ENCODE results near the gene SLAMF7. TPM values are rescaled to one million over a fixed set of nuclear protein-coding genes. Genes with fewer than 3 reads are reported as not detected.
A peak's percentile ranks its signal among the peaks of the same experiment; 100 is the strongest.
"Not testable (repeated sequence)": the region's sequence is repeated elsewhere in the genome, so short reads cannot be mapped to it uniquely, and the experiment has no call there.

Gene SLAMF7
- polyA plus RNA-seq, 6 donors from 2014 or later, result 1.2 to 5.3 (median 3.0) TPM; not detected in 1

GRCh38 chr1:160724465-160725242, 14.4 kb upstream of the SLAMF7 start:
- H3K4me1 Mint-ChIP-seq, result peaks cover 8 to 14% (median 8%) of the 10 kb centered on the region in 3 donors
- DNase-seq, result no peak
- no peak for ATAC-seq (ENCODE audit: low read depth in 2 of 2)
- no peaks in the 10 kb centered on the region for H3K36me3 Mint-ChIP-seq
- no peaks in the 10 kb centered on the region for H3K9me3 Mint-ChIP-seq
- H3K4me3 Mint-ChIP-seq, result no peak overlapping the region
- no peaks in the 10 kb centered on the region for H3K27me3 Mint-ChIP-seq
- H3K27ac Mint-ChIP-seq, result peak overlapping the region in 3 of 6 donors; percentile 3 to 34 (median 23)

GRCh38 chr1:160726114-160726497, 12.9 kb upstream of the SLAMF7 start:
- Mint-ChIP-seq H3K4me1 (peaks cover 8 to 14% (median 8%) of the 10 kb centered on the region in 3 donors), H3K36me3 (no peaks in the 10 kb centered on the region), H3K9me3 (no peaks in the 10 kb centered on the region), H3K4me3 (no peak overlapping the region), H3K27ac (no peak overlapping the region), H3K27me3 (no peaks in the 10 kb centered on the region)
- ATAC-seq (ENCODE audit: low read depth in 2 of 2) (no peak), DNase-seq (no peak)

- Mint-ChIP-seq H3K9me3 (no peaks in the 10 kb centered on the region), H3K4me3 (no peak overlapping the region), H3K27me3 (no peaks in the 10 kb centered on the region), H3K4me1 (peaks cover 8 to 14% (median 8%) of the 10 kb centered on the region in 3 donors), H3K27ac (no peak overlapping the region), H3K36me3 (no peaks in the 10 kb centered on the region)
- DNase-seq (peak; percentile 72), ATAC-seq (ENCODE audit: low read depth in 2 of 2) (peak; percentile 75 to 87)
These were observed 12.3 kb upstream of the SLAMF7 start for GRCh38 chr1:160726498-160727315.

GRCh38 chr1:160727316-160727640, 11.8 kb upstream of the SLAMF7 start:
- no peaks in the 10 kb centered on the region for H3K9me3 Mint-ChIP-seq
- no peak for DNase-seq
- peaks cover 0 to 4% of the 10 kb centered on the region in 2 donors for H3K36me3 Mint-ChIP-seq
- H3K27me3 Mint-ChIP-seq, result no peaks in the 10 kb centered on the region
- no peak overlapping the region for H3K4me3 Mint-ChIP-seq
- no peak for ATAC-seq (ENCODE audit: low read depth in 2 of 2)
- H3K27ac Mint-ChIP-seq, result no peak overlapping the region
- peaks cover 9 to 16% (median 10%) of the 10 kb centered on the region in 3 donors for H3K4me1 Mint-ChIP-seq

- ATAC-seq (ENCODE audit: low read depth in 2 of 2); H3K27me3 Mint-ChIP-seq; DNase-seq; H3K4me3 Mint-ChIP-seq: not testable (repeated sequence)
- Mint-ChIP-seq H3K9me3 (peaks cover 4 to 16% (median 8%) of the 10 kb centered on the region in 7 donors), H3K27ac (peak overlapping the region in 1 of 6 donors; percentile 54), H3K36me3 (peaks cover 0 to 14% of the 10 kb centered on the region in 2 donors), H3K4me1 (peaks cover 27 to 30% (median 28%) of the 10 kb centered on the region in 3 donors)
These were observed 7.5 kb upstream of the SLAMF7 start for GRCh38 chr1:160731564-160731963.

GRCh38 chr1:160731990-160732389, 7.1 kb upstream of the SLAMF7 start:
- Mint-ChIP-seq H3K27me3 (no peaks in the 10 kb centered on the region), H3K4me1 (peaks cover 27 to 30% (median 28%) of the 10 kb centered on the region in 3 donors), H3K36me3 (peaks cover 0 to 16% of the 10 kb centered on the region in 2 donors), H3K4me3 (peak overlapping the region in 1 of 8 donors; percentile 35), H3K9me3 (peaks cover 6 to 20% (median 13%) of the 10 kb centered on the region in 7 donors), H3K27ac (peak overlapping the region in 3 of 6 donors; percentile 53 to 81 (median 54))
- ATAC-seq (ENCODE audit: low read depth in 2 of 2) (no peak), DNase-seq (no peak)

GRCh38 chr1:160733898-160734297, 5.1 kb upstream of the SLAMF7 start:
- DNase-seq, result peak; percentile 42
- Mint-ChIP-seq H3K4me3 (peak overlapping the region in 7 of 8 donors; percentile 30 to 77 (median 57)), H3K4me1 (peaks cover 36 to 39% (median 37%) of the 10 kb centered on the region in 3 donors), H3K36me3 (peaks cover 0 to 19% of the 10 kb centered on the region in 2 donors), H3K27ac (peak overlapping the region; percentile 31 to 96 (median 85)), H3K9me3 (peaks cover 6 to 27% (median 18%) of the 10 kb centered on the region in 7 donors), H3K27me3 (no peaks in the 10 kb centered on the region)
- ATAC-seq (ENCODE audit: low read depth in 2 of 2), result peak; percentile 74 to 84

GRCh38 chr1:160734301-160734700, 4.7 kb upstream of the SLAMF7 start:
- Mint-ChIP-seq H3K27ac (peak overlapping the region; percentile 66 to 96 (median 85)), H3K4me3 (peak overlapping the region in 5 of 8 donors; percentile 30 to 58 (median 46)), H3K4me1 (peaks cover 40 to 43% (median 41%) of the 10 kb centered on the region in 3 donors), H3K36me3 (peaks cover 0 to 19% of the 10 kb centered on the region in 2 donors), H3K9me3 (peaks cover 6 to 27% (median 18%) of the 10 kb centered on the region in 7 donors), H3K27me3 (no peaks in the 10 kb centered on the region)
- DNase-seq, result no peak
- no peak for ATAC-seq (ENCODE audit: low read depth in 2 of 2)

- ATAC-seq (ENCODE audit: low read depth in 2 of 2), result no peak
These were observed 776 bp upstream of the SLAMF7 start for GRCh38 chr1:160738271-160738670.

GRCh38 chr1:160740133-160740688, 1.2 kb downstream of the SLAMF7 start:
- DNase-seq (no peak), ATAC-seq (ENCODE audit: low read depth in 2 of 2) (no peak)
- peak overlapping the region in 2 of 6 donors; percentile 47 to 56 for H3K27ac Mint-ChIP-seq
- peaks cover 0 to 21% (median 16%) of the 10 kb centered on the region in 7 donors for H3K9me3 Mint-ChIP-seq
- H3K4me1 Mint-ChIP-seq, result peaks cover 34 to 47% (median 34%) of the 10 kb centered on the region in 3 donors
- peak overlapping the region in 1 of 8 donors; percentile 13 for H3K4me3 Mint-ChIP-seq
- H3K36me3 Mint-ChIP-seq, result peaks cover 5 to 6% of the 10 kb centered on the region in 2 donors
- no peaks in the 10 kb centered on the region for H3K27me3 Mint-ChIP-seq

More at GRCh38 chr1:160738271-160738670, 776 bp upstream of the SLAMF7 start:
- Mint-ChIP-seq H3K27me3 (no peaks in the 10 kb centered on the region), H3K9me3 (peaks cover 0 to 21% (median 18%) of the 10 kb centered on the region in 7 donors), H3K27ac (peak overlapping the region in 5 of 6 donors; percentile 4 to 88 (median 66)), H3K4me3 (no peak overlapping the region), H3K4me1 (peaks cover 34 to 49% (median 37%) of the 10 kb centered on the region in 3 donors), H3K36me3 (peaks cover 5 to 6% of the 10 kb centered on the region in 2 donors)
- no peak for DNase-seq

- peak overlapping the region in 2 of 6 donors; percentile 79 to 99 for H3K27ac Mint-ChIP-seq
- no peak overlapping the region for H3K4me3 Mint-ChIP-seq
- peaks cover 0 to 15% (median 14%) of the 10 kb centered on the region in 7 donors for H3K9me3 Mint-ChIP-seq
- DNase-seq (no peak), ATAC-seq (ENCODE audit: low read depth in 2 of 2) (no peak)
- H3K36me3 Mint-ChIP-seq, result peaks cover 5 to 6% of the 10 kb centered on the region in 2 donors
- peaks cover 34 to 47% (median 35%) of the 10 kb centered on the region in 3 donors for H3K4me1 Mint-ChIP-seq
- no peaks in the 10 kb centered on the region for H3K27me3 Mint-ChIP-seq
These were observed 2.0 kb downstream of the SLAMF7 start for GRCh38 chr1:160741092-160741501.

GRCh38 chr1:160741612-160742348, 2.7 kb downstream of the SLAMF7 start:
- Mint-ChIP-seq H3K27me3 (no peaks in the 10 kb centered on the region), H3K36me3 (peaks cover 5% of the 10 kb centered on the region in 2 donors), H3K27ac (peak overlapping the region in 2 of 6 donors; percentile 61 to 65), H3K9me3 (peaks cover 0 to 9% (median 7%) of the 10 kb centered on the region in 7 donors), H3K4me3 (no peak overlapping the region), H3K4me1 (peaks cover 34 to 47% (median 35%) of the 10 kb centered on the region in 3 donors)
- ATAC-seq (ENCODE audit: low read depth in 2 of 2) (no peak), DNase-seq (no peak)

Data from naive B cell (primary cell).